RWPE2 (cell line): ENCODE measurements around the gene GJC2.

ENCODE experiments used
- ATAC-seq: fragments of 200-7000 bp; cut with Tn5 transposase; 3 replicates; pipeline ENCODE4 v1.9.1; 2021; ENCODE audit warnings: low read depth
- DNase-seq: peaks from one replicate; pipeline ENCODE4 v3.0.0-alpha.2; 2020; ENCODE audit warnings: low spot score
- H3K27ac ChIP-seq: fragments of 450-650 bp; 2 replicates; pipeline ENCODE4 v1.5.1; 2017; ENCODE audit warnings: mild to moderate bottlenecking; ENCODE audit not compliant: poor library complexity, severe bottlenecking
- H3K27me3 ChIP-seq: fragments of 250-450 bp; sonication (Bioruptor Pico); 2 replicates; pipeline ENCODE4 v1.5.1; 2021; ENCODE audit warnings: mild to moderate bottlenecking, moderate library complexity; ENCODE audit not compliant: insufficient read depth, poor library complexity, severe bottlenecking
- H3K36me3 ChIP-seq: fragments of 250-450 bp; sonication (Bioruptor Pico); 2 replicates; pipeline ENCODE4 v1.5.1; 2020; ENCODE audit warnings: low read depth, mild to moderate bottlenecking, moderate library complexity
- H3K4me1 ChIP-seq: fragments of 250-450 bp; sonication (Bioruptor Pico); 2 replicates; pipeline ENCODE4 v1.5.1; 2021; ENCODE audit warnings: mild to moderate bottlenecking, moderate library complexity; ENCODE audit not compliant: insufficient read depth, poor library complexity, severe bottlenecking
- H3K4me3 ChIP-seq: fragments of 250-450 bp; sonication (Bioruptor Pico); 2 replicates; pipeline ENCODE4 v1.5.1; 2021; ENCODE audit warnings: mild to moderate bottlenecking, moderate library complexity; ENCODE audit not compliant: severe bottlenecking
- H3K9me3 ChIP-seq: fragments of 250-450 bp; sonication (Bioruptor Pico); 2 replicates; pipeline ENCODE4 v1.5.1; 2021; ENCODE audit warnings: mild to moderate bottlenecking, moderate library complexity; ENCODE audit not compliant: severe bottlenecking
- CTCF ChIP-seq: fragments of 450-650 bp; IDR thresholded peaks from one replicate; pipeline ENCODE4 v1.5.1; 2017; ENCODE audit warnings: mild to moderate bottlenecking, moderate library complexity; ENCODE audit not compliant: poor library complexity, severe bottlenecking

The GJC2 gene

GRCh38 chr1:228149406-228150119, at the start of gene GJC2:
GJC2 (plus strand) TSS chr1:228149930; CDS start chr1:228157759, 7,829 bp downstream.
- H3K4me3 ChIP-seq, result peak within 1 kb of the TSS; percentile 32
- ATAC-seq (peak; percentile 69), DNase-seq (peak; percentile 45)
- H3K4me1 ChIP-seq, result peaks cover 12% of the 10 kb centered on the region
- no peaks in the 10 kb centered on the region for H3K9me3 ChIP-seq
- H3K27me3 ChIP-seq, result no peaks in the 10 kb centered on the region
- peak within 1 kb of the TSS; percentile 83 for H3K27ac ChIP-seq
- peaks cover 7% of the 10 kb centered on the region; the same call in 1 of the 2 replicates for H3K36me3 ChIP-seq
- TF ChIP-seq CTCF, result no peak

DNA sequence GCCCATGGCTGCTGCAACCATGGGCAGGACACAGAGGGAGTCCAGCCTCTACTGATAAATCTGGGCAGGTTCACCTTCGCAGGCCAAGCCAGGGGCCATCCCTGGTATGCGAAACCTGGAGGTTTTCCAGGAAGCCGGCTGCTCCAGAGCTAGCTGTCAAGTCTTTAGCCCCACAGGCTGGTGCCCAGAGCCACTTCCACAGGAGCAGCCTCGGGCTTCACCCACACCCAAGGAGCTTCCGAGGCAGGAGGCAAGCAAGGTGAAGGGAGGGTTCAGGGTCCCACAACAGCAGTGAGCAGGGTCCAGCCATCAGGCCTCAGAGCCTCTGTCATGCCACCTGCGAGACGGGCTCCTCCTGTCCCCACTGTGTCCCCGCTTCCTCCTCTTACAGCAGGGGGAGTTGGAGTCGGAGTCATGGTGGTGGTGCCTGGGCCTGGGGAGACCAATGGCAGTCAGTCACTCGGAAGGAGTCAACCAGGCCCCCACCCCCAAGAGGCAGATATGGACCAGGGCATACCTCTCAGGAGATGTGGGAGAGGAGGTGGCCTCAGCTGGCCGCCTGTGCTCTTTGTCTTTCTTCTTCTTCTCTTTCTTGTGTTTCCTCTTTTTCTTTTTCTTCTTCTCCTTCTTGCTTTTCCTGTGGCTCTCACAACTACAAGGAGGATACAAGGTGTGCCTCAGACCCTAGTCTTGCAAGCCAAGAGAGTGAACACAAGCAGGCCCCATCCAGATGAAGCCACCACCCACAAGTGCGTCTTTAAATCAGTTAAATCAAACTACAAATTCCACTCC, 48.7 kb upstream of the GJC2 start:
- Histone ChIP-seq H3K9me3 (no peaks in the 10 kb centered on the region), H3K4me1 (no peaks in the 10 kb centered on the region), H3K27me3 (no peaks in the 10 kb centered on the region), H3K4me3 (no peak overlapping the region), H3K27ac (peak overlapping the region; percentile 47), H3K36me3 (peaks cover 3% of the 10 kb centered on the region)
- ATAC-seq, result no peak
- DNase-seq, result no peak
- TF ChIP-seq CTCF, result no peak

GRCh38 chr1:228101614-228101993, 48.1 kb upstream of the GJC2 start:
- Histone ChIP-seq H3K9me3 (no peaks in the 10 kb centered on the region), H3K27ac (peak overlapping the region; percentile 47), H3K36me3 (peaks cover 3% of the 10 kb centered on the region), H3K4me1 (no peaks in the 10 kb centered on the region), H3K4me3 (peak overlapping the region; percentile 91), H3K27me3 (no peaks in the 10 kb centered on the region)
- no peak for TF ChIP-seq CTCF
- ATAC-seq, result no peak
- DNase-seq, result no peak

DNA sequence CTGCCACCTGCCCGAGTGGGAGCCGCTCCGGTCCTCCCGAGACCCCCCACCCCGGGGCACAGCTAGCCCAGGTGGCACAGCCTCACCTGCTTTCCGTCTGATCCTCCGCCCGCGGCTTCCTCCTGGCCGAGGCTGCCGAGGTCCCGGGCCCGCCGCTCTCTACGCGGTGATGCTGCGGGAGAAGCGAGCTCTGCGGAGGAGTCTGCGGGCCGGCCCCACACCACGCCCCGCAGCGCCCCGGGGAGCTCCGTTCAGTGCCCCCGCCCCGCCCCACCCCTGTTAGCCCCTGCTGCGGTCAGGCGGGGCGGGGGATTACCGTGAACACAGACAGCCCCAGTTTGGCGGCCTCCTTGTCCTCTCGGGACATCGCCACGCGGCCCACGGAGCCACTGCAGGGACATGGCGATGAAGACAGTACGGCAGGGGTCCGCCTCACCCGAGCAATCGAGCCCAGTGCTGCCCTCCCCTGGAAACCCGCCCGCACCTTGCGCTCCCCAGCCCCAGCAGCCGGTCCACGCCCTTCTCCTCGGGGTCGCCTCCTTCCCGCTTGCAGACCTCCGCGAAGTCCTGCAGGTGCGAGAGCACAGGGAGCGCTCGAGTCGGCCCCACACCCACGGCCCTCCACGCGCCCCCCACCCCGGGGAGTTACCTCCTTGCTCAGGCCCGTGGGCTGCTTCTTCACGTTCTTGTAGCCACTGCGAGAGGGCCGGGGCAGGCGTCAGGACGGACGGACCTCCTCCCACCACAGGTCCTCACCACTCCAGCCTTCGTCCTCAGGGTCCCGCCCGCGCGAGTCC, 47.5 kb upstream of the GJC2 start:
- ATAC-seq (peak; percentile 51), DNase-seq (no peak)
- Histone ChIP-seq H3K27me3 (no peaks in the 10 kb centered on the region), H3K4me1 (no peaks in the 10 kb centered on the region), H3K27ac (peak overlapping the region; percentile 47), H3K4me3 (peak overlapping the region; percentile 91), H3K36me3 (peaks cover 3% of the 10 kb centered on the region), H3K9me3 (no peaks in the 10 kb centered on the region)
- TF ChIP-seq CTCF, result peak; percentile 20
